Effector CD4-positive, alpha-beta T cell (primary cell): ENCODE data around the gene FUZ.

Experiments used
- DNase-seq: peaks from one replicate; pipeline ENCODE4 v3.0.0-alpha.2; 2020

Gene FUZ

GRCh38 chr19:49851456-49852259 is 38.6 kb upstream of the FUZ start:
- peak; percentile 24 for DNase-seq

GRCh38 chr19:49850487-49851342 is 37.6 kb upstream of the FUZ start, which contains the start of gene PTOV1:
PTOV1 (plus strand) TSS chr19:49851159.
- DNase-seq = peak; percentile 82

GRCh38 chr19:49850221-49850486 is 37.1 kb upstream of the FUZ start:
- DNase-seq = no peak

GRCh38 chr19:49849433-49850220 is 36.5 kb upstream of the FUZ start:
- DNase-seq = no peak

- DNase-seq = no peak
These were observed 35.8 kb upstream of the FUZ start for GRCh38 chr19:49848938-49849337.

GRCh38 chr19:49847731-49848696 is 34.9 kb upstream of the FUZ start:
- no peak for DNase-seq

- DNase-seq = no peak
These were observed 33.3 kb upstream of the FUZ start for GRCh38 chr19:49846408-49846807.

GRCh38 chr19:49845414-49845813 is 32.3 kb upstream of the FUZ start:
- DNase-seq = no peak

- no peak for DNase-seq
These were observed 31.3 kb upstream of the FUZ start for GRCh38 chr19:49844138-49845095.

- no peak for DNase-seq
These were observed 30.2 kb upstream of the FUZ start for GRCh38 chr19:49843265-49843664.

GRCh38 chr19:49840736-49841249 is 27.7 kb upstream of the FUZ start:
- no peak for DNase-seq

GRCh38 chr19:49840321-49840720 is 27.2 kb upstream of the FUZ start:
- no peak for DNase-seq

- no peak for DNase-seq
These were observed 26.6 kb upstream of the FUZ start for GRCh38 chr19:49839713-49840112.

GRCh38 chr19:49838885-49839588 is 25.9 kb upstream of the FUZ start:
- no peak for DNase-seq

GRCh38 chr19:49837425-49837824 is 24.3 kb upstream of the FUZ start:
- DNase-seq = no peak

- DNase-seq = no peak
These were observed 23.9 kb upstream of the FUZ start for GRCh38 chr19:49837009-49837310.

GRCh38 chr19:49836176-49837008 is 23.3 kb upstream of the FUZ start:
- DNase-seq = no peak

GRCh38 chr19:49835562-49835961 is 22.5 kb upstream of the FUZ start:
- no peak for DNase-seq

- DNase-seq = no peak
These were observed 20.5 kb upstream of the FUZ start for GRCh38 chr19:49833599-49833998.
